GM18519 (cell line): ENCODE results near the gene PPP1R12B.

Experiments
- ATAC-seq: cut with Tn5 transposase; IDR thresholded peaks from one replicate; pipeline ENCODE4 v1.9.1; 2021; ENCODE audit warnings: mild to moderate bottlenecking, moderate library complexity; ENCODE audit not compliant: unreplicated experiment, low FRiP score

PPP1R12B gene, protein sequence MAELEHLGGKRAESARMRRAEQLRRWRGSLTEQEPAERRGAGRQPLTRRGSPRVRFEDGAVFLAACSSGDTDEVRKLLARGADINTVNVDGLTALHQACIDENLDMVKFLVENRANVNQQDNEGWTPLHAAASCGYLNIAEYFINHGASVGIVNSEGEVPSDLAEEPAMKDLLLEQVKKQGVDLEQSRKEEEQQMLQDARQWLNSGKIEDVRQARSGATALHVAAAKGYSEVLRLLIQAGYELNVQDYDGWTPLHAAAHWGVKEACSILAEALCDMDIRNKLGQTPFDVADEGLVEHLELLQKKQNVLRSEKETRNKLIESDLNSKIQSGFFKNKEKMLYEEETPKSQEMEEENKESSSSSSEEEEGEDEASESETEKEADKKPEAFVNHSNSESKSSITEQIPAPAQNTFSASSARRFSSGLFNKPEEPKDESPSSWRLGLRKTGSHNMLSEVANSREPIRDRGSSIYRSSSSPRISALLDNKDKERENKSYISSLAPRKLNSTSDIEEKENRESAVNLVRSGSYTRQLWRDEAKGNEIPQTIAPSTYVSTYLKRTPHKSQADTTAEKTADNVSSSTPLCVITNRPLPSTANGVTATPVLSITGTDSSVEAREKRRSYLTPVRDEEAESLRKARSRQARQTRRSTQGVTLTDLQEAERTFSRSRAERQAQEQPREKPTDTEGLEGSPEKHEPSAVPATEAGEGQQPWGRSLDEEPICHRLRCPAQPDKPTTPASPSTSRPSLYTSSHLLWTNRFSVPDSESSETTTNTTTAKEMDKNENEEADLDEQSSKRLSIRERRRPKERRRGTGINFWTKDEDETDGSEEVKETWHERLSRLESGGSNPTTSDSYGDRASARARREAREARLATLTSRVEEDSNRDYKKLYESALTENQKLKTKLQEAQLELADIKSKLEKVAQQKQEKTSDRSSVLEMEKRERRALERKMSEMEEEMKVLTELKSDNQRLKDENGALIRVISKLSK

DNA sequence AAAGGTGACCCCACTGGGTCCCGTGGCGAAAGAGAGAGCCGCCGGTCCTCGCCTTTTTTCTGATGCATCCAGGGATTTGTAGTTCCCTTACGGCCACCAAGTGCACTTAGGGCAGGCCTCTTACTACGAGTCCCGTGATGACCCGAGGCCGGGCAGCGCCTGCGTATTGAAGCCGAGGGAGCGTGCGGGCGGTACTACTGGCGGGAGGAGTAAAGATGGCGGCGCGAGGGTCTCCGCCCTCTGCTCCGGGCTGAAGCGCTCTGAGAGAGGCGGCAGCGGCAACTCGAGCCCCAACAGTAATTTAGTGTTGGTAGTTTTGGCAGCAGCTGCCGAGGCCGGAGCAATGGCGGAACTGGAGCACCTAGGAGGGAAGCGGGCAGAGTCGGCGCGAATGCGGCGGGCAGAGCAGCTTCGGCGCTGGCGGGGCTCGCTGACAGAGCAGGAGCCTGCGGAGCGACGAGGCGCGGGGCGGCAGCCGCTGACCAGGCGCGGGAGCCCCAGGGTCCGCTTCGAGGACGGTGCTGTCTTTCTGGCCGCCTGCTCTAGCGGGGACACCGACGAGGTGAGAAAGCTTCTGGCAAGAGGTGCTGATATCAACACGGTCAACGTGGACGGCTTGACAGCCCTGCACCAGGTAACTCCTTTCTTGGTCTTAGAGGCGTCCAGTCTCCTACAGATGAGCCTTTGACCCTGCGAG lies at the start of gene PPP1R12B:
Gene PPP1R12B, plus strand, starts transcription at position 191 of the 697 bp plus-strand sequence. Its CDS starts 153 bp downstream, at position 344.
- peak; percentile 85 for ATAC-seq

DNA sequence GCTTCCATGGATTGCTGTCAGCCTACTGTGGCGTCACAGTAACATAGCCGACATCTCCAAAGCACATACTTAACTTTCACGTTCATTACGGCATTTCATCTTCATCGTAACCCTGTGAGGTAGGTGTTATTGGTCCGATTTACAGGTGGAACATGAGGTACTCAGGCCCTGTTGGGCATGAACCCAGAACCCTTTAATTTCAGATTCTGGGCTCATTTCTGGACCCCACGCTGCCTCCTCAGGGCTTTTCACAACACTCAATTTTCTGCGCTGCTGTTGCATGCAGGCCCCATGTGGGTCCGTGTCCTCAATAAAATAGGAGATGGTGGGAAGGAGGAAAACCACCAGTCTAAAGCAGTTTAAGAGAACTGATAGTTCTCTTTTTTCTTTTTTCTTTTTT lies 46.3 kb upstream of the PPP1R12B start:
- ATAC-seq, result no peak

DNA sequence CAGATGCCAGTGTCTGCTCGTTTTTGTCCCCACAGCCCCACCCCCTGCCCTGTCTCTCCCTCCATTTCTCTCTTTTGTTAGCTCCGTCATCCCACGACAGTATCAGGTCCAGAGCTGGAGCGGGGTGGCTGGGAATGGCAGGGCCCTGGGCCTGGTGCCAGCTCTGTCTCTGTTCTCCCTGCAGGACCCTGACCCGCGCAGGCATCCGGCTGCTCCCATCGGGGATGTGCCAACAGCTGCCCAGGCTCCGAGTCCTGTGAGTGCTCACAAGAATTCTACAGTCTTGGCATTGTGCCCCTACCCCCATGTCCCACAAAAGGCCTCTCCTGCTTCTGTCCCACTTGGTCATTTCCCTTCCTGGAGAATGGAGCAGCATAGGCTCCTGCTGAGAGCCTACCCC lies 44.1 kb upstream of the PPP1R12B start:
- ATAC-seq, result no peak

DNA sequence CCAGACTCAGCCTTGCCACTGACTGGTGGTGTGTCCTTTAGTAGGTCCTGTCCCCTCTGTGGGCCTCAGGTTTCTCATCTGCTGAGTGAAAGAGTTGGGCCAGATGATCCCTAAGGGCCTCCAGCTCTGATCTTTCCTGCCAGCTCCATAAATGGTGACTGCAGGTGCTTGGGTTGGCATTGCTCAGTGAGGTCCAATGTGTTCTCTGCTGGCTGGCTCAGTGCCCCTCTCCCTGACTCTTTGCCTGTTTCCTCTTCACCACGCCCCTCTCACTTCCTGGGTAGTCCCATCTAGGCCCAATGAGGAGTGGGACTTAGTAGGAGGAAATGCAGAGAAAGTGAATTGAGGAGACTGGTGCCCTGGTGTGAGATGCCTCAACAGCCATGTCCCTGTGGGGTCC lies 43.3 kb upstream of the PPP1R12B start:
- no peak for ATAC-seq

DNA sequence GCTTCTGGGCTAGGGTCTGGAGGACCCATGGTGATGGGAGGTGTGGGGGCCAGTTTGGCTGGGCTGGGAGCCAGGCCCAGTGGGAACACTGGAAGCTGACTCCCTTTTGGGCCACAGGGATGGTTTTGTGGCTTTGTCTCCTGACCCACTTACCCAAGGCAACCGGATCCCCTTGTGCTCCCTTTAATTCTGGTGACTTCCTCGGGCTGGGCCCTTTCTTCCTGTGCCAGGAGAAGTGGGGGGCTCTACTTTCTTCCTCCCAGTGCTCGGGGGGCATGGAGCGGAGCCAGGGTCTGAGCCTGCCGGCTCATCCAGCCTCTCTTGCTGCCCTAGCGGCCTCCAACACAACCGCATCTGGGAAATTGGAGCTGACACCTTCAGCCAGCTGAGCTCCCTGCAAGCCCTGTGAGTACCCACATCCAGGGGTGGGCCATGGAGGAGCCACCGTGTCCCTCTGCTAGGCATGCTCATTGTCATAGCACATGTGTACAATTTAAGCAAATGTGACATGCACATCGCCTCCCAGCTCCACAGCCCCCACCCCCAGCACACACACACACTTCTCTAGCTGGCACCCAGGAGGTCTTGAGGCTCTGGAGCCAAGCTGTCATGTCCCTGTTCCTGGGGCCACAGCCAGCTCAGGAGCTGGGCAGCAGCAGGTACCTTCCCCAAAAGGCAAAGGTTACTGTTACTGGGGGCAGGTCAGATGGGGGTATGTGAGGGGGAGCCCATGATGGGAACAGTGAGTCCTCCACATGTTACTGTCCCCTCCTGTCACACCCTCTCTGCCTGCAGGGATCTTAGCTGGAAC lies 41.8 kb upstream of the PPP1R12B start:
- no peak for ATAC-seq

DNA sequence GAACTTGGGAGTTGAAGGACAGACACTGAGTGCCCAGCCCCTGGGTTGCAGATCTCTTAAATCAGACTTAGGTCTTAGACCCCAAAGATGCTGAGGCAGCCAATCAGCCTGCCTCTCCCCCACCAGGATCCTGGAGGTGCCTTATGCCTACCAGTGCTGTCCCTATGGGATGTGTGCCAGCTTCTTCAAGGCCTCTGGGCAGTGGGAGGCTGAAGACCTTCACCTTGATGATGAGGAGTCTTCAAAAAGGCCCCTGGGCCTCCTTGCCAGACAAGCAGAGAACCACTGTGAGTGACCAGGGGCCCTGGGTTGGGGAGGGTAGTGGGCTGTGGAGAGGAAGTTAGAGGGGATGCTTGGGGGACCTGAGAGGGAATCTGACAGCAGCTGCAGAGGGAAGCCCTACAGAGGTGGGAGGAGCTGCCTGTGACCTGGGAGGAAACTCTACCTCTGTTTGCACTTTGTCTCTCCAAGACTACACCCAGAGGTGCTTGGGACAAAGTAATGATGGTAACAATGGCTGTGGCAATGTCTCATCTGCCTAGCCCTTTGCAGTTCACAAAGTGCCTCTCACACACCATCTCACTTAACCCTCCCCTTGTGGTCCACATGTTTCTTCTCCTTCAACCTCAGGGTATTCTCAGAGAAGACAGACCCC lies 38.3 kb upstream of the PPP1R12B start:
- no peak for ATAC-seq

DNA sequence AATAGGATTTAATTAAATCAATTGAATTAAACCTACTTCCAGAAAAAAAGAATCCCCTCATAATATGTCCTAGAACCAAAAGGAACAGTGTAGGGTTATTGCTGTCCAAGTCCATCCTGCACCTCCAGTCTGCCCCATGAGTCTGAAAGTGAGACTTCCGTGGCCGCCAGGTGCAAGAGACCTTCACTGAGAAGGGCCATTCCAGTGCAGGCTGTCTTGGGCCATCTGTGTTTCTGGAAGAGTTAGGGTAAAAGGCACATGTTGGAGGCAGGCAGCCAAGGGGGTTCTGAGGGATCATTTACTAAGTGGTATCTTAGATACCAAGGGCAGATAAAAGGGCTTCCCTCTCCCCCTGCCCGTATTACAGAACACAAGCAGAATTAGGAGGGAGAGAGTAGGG lies 37.8 kb upstream of the PPP1R12B start:
- ATAC-seq, result no peak

DNA sequence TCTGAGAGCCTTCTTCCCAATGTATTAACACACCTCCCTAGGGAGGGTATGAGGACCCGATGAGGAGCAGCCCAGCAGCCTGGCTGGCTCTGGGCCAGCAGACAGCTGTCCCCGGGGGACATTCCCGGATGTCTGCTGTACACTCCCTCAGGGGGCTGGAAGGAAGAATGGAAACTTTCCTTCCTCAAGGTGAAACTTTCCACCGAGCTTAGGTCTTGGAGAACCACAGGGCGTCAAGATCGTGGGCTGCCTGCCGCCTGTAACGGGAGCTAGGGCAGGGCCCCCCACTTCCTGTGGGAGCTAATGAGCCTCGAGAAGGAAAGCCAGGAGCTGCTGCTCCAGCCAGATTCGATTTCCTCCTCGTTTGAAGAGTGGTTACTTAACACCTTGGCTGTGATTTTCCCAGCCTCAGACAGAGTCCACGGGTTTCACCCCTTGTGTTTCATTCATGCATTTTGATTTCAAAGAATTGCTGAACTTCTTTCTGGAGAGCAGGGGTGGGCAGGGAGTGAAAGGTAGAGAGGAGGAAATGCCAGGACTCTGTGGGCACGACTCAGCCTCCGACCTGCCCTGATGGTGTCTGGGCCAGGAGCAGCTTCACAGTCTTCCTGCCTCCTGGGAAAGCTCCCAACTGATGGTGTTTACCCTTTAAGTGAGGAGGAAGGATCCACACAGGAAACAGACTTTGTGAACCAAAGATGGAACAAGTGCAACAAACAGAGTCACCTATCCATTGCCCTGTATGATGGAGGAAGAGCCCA lies 36.4 kb upstream of the PPP1R12B start:
- ATAC-seq, result no peak

DNA sequence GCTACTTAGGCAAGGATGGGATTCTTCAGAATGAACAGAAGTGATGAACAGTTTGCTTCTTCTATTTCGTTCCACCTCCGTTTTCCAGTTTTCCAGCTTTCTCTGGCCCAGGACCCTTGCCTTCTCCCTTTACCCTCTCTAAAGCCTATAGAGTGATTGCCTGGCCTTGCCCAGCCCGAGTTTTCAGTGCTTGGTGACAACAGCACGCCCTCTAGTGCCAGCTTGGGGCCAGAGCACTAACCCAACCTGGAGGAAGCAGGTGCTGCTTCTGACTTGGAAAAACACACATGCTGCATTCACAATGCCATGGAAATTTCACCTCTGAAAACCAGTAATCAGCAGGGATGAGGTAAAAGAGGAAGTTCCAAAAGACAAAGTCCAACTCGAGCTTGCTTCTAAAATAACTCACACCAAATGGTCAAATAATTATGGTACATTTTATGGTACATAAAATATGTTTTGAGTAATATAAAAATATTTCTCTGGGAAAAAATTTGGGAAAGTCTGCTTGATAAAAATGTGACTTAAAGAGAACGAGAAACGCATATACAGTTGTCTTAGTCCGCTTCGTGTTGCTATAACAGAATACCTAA lies 32.8 kb upstream of the PPP1R12B start:
- no peak for ATAC-seq

DNA sequence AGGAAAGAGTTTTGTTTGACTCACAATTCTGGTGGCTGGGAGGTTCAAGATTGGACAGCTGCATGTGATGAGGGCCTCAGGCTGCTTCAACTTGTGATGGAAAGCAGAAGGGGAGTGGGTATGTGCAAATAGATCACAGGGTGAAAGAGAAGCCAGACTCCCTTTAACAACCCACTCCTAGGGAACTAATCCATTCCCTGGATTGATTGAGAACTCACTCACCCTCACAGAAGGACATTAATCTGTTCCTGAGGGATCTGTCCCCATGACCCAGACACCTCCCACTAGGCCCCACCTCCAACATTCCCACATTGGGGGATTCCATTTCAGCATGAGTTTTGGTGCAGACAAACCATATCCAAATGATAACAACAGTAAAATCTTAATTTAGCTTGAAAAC lies 32.3 kb upstream of the PPP1R12B start:
- no peak for ATAC-seq

DNA sequence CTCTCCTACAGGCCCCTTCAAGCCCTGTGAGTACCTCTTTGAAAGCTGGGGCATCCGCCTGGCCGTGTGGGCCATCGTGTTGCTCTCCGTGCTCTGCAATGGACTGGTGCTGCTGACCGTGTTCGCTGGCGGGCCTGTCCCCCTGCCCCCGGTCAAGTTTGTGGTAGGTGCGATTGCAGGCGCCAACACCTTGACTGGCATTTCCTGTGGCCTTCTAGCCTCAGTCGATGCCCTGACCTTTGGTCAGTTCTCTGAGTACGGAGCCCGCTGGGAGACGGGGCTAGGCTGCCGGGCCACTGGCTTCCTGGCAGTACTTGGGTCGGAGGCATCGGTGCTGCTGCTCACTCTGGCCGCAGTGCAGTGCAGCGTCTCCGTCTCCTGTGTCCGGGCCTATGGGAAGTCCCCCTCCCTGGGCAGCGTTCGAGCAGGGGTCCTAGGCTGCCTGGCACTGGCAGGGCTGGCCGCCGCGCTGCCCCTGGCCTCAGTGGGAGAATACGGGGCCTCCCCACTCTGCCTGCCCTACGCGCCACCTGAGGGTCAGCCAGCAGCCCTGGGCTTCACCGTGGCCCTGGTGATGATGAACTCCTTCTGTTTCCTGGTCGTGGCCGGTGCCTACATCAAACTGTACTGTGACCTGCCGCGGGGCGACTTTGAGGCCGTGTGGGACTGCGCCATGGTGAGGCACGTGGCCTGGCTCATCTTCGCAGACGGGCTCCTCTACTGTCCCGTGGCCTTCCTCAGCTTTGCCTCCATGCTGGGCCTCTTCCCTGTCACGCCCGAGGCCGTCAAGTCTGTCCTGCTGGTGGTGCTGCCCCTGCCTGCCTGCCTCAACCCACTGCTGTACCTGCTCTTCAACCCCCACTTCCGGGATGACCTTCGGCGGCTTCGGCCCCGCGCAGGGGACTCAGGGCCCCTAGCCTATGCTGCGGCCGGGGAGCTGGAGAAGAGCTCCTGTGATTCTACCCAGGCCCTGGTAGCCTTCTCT lies 30.3 kb upstream of the PPP1R12B start:
- ATAC-seq, result no peak

DNA sequence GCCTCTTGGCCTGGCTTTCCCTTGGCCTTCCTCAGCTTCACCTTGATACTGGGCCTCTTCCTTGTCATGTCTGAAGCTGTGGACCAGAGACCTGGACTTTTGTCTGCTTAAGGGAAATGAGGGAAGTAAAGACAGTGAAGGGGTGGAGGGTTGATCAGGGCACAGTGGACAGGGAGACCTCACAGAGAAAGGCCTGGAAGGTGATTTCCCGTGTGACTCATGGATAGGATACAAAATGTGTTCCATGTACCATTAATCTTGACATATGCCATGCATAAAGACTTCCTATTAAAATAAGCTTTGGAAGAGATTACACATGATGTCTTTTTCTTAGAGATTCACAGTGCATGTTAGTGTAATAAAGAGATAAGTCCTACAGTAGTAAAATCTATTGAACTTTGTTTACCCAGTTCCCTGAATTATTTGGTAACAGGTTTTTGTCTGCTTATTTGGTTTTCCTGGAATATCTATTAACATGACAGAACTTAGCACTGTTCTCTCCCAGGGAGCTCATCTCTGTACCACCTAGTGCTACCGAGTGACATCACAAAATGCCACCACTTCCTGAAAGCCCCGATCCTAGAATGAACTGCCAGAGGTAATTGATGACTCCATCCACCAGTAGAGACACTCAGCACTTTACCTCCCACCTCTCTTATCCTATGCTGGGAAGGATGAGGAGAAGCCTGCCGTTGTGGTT lies 29.0 kb upstream of the PPP1R12B start:
- ATAC-seq, result no peak

DNA sequence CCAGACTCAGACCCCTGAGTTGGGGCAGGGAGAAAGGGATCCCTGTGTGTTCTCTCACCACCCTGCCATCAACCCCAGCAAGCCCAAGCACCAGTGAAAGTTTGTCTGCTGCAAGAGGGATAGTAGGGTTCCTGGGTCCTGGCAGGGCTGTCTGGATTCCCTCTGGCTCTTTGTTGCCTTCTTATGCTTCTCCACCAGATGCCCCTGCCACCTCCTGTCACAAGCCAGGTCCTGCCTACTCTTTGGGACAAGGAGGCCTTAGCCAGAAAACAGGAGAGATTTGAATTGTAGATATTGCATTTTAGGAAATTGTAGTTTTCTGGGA lies 28.5 kb upstream of the PPP1R12B start:
- ATAC-seq, result no peak

DNA sequence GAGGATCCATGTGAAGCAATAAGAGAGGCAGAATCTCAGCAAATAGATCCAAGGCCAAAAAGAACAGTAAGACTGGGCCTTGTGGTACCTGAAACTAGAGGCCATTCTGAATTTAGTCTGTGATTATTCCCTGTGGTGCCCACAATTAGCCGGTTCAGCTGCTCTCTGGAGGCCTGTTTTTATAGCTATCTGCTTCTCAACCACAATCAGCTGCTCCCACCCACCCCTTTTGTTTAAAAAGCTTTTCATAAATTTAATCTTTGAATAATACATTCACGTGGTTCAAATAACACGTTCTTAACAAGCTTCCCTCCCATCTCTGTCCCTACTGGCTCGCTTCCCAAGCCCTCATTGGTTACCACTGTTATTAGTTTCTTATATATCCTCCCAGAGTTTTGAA lies 24.8 kb upstream of the PPP1R12B start:
- no peak for ATAC-seq

DNA sequence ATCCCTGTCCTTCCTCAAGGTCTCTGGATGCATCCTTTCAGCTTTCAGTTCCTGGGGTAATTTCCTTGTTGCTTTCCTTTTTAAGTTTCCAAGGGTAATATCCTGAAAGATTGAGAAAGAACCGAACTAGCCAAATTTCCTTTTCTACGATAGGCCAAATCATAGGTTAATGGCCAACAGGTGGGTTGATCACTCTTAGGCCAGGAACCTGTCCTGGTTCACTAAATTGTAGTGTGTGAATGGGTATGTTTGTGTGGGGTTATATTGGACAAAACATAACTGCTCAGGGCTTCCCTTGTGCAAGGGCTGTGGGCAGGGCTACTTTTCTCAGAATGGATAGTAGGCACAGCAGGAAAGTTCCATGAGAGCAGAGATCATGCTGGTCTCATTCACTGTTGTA lies 23.9 kb upstream of the PPP1R12B start:
- ATAC-seq, result no peak

DNA sequence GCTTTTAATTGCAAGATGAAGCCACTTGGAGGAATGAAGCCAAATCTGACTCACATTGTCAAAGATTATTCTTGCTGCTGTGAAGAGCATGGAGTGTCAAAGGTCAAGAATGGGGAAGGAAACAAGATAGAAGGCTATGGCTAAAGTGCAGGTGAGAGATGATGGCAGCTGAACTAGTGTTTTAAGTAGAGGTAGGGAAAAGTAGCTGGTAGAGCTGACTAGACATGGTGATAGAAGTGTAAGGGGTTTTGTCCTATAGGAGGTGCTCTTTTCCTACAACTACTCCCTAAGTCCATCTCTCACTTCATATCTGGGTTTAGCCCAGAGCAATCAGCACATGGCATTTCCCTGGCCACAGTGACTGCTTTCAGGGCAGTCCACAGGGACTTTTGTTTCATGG lies 18.6 kb upstream of the PPP1R12B start:
- ATAC-seq, result no peak

DNA sequence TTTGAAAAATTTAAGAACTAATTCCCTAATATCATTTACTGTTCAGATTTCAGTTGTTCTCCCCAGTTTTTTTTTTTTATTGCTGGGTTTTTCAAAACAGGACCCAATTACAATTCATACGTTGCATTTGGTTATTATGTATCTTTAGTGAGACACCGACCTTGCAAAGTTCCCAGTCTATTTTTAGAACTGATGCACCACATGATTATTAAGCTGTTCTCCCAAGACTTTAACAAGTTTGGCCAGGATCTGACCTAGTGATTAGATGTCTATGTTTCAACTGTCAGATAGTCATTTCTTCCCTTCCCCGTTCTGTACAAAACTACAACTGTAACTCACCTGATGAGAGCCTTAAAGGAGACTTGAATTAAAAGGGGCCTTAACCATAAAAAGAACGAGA lies 14.6 kb upstream of the PPP1R12B start:
- no peak for ATAC-seq
